Endothelial cell of umbilical vein (primary cell): ENCODE measurements around the gene DNAH6. TPM values are rescaled to one million over a fixed set of nuclear protein-coding genes. Genes with fewer than 3 reads are reported as not detected.

Experiments
- BruUV-seq: library from RNA; stranded (reverse); fragments of 400-500 nt; replicated peaks from 2 replicates; lab custom pipeline; 2021; lab: Mats Ljungman, UMichigan
- CTCF ChIA-PET: fragments of 300-600, 350-600 bp; sonication (Branson Sonifier 250); formaldehyde crosslinking; loops from one replicate; lab custom pipeline; 2021; ENCODE audit warnings: antibody characterized with exemption, inconsistent platforms; lab: Charles Lee
- POLR2A ChIA-PET: fragments of 300-600, 350-600 bp; sonication (Branson Sonifier 250); formaldehyde crosslinking; loops from one replicate; lab custom pipeline; 2021; ENCODE audit warnings: antibody characterized with exemption, inconsistent platforms; lab: Charles Lee
- DNase-seq: peaks from one replicate; pipeline ENCODE4 v3.0.0-alpha.2; 2011; ENCODE audit warnings: low read depth, low spot score
- FAIRE-seq: peaks from 2 replicates; lab custom pipeline; 2011; peaks lifted over from hg19 to GRCh38; lab: Jason Lieb, UNC
- H2AFZ ChIP-seq: 2 replicates; pipeline ENCODE4 v1.6.0; 2012; ENCODE audit warnings: low read depth, low read length, control low read depth, inconsistent platforms
- H3K27ac ChIP-seq: 2 replicates; pipeline ENCODE4 v1.5.1; 2011; ENCODE audit warnings: low read depth, mild to moderate bottlenecking, control low read depth, low read length, moderate library complexity; ENCODE audit not compliant: insufficient read depth
- H3K27me3 ChIP-seq, 2 experiments: 2 replicates each; pipeline versions ENCODE4 v1.6.0 to v1.6.1; 2011; ENCODE audit warnings: low read length in 2 of 2, mixed read lengths in 1 of 2; ENCODE audit not compliant: control insufficient read depth in 2 of 2, insufficient read depth in 2 of 2
- H3K36me3 ChIP-seq, 2 experiments: 2 replicates in 1 of 2; 3 replicates in 1 of 2; pipeline ENCODE4 v1.5.1; 2011; ENCODE audit warnings: low read length in 2 of 2, mild to moderate bottlenecking in 1 of 2, moderate library complexity in 1 of 2; ENCODE audit not compliant: control insufficient read depth in 2 of 2, insufficient read depth in 2 of 2; ENCODE audit errors: extremely low read depth in 1 of 2
- H3K4me1 ChIP-seq: 3 replicates; pipeline ENCODE4 v1.5.1; 2011; ENCODE audit warnings: mild to moderate bottlenecking, low read length; ENCODE audit not compliant: control insufficient read depth, insufficient read depth; ENCODE audit errors: extremely low read depth
- H3K4me2 ChIP-seq: 2 replicates; pipeline ENCODE4 v1.6.1; 2011; ENCODE audit warnings: low read length, control low read depth, mixed read lengths; ENCODE audit not compliant: insufficient read depth
- H3K4me3 ChIP-seq, 3 experiments: fragments of 200-600 bp in 1 of 3; sonication (generic), shearing (Covaris generic) in 1 of 3; replicated peaks in 1 of 3; 2 replicates each; pipeline ENCODE4 v1.5.1; 2011 to 2016; ENCODE audit warnings: control low read depth in 3 of 3, low read length in 3 of 3, mild to moderate bottlenecking in 2 of 3, inconsistent platforms in 1 of 3, low read depth in 1 of 3, moderate library complexity in 1 of 3; ENCODE audit not compliant: insufficient read depth in 1 of 3
- H3K79me2 ChIP-seq: 2 replicates; pipeline ENCODE4 v1.6.0; 2012; ENCODE audit warnings: low read length, inconsistent platforms; ENCODE audit not compliant: control insufficient read depth, insufficient read depth
- H3K9ac ChIP-seq: replicated peaks from 2 replicates; pipeline ENCODE3; 2011; ENCODE audit warnings: low read length, control low read depth; ENCODE audit not compliant: insufficient read depth; ENCODE audit errors: extremely low read depth
- H3K9me1 ChIP-seq: replicated peaks from 3 replicates; pipeline ENCODE4 v1.6.0; 2011; ENCODE audit warnings: mild to moderate bottlenecking, low read length; ENCODE audit not compliant: control insufficient read depth, insufficient read depth; ENCODE audit errors: extremely low read depth
- H3K9me3 ChIP-seq: replicated peaks from 2 replicates; pipeline ENCODE4 v1.5.1; 2012; ENCODE audit warnings: low read length, inconsistent platforms; ENCODE audit not compliant: control insufficient read depth, insufficient read depth
- H4K20me1 ChIP-seq: replicated peaks from 2 replicates; pipeline ENCODE3; 2011; ENCODE audit warnings: mild to moderate bottlenecking, low read length; ENCODE audit not compliant: control insufficient read depth, insufficient read depth; ENCODE audit errors: extremely low read depth
- EZH2 ChIP-seq: IDR thresholded peaks from 2 replicates; pipeline ENCODE4 v1.6.1; 2012; ENCODE audit warnings: borderline replicate concordance, low read depth, mild to moderate bottlenecking, moderate library complexity, low read length, inconsistent platforms; ENCODE audit not compliant: severe bottlenecking
- FOS ChIP-seq: IDR thresholded peaks from 2 replicates; pipeline ENCODE4 v1.6.1; 2011; ENCODE audit warnings: mild to moderate bottlenecking, low read length, moderate library complexity, borderline replicate concordance; ENCODE audit not compliant: insufficient read depth
- GATA2 ChIP-seq: IDR thresholded peaks from 2 replicates; pipeline ENCODE4 v1.7.0; 2011; ENCODE audit warnings: low read depth, mild to moderate bottlenecking, moderate library complexity, mixed read lengths, low read length; ENCODE audit not compliant: insufficient read length, insufficient read depth
- JUN ChIP-seq: IDR thresholded peaks from 2 replicates; pipeline ENCODE4 v1.6.1; 2011; ENCODE audit warnings: borderline replicate concordance, low read depth; ENCODE audit not compliant: insufficient read length, insufficient read depth
- MYC ChIP-seq: IDR thresholded peaks from one replicate; pipeline ENCODE4 v1.6.1; 2011; ENCODE audit warnings: mild to moderate bottlenecking, low read depth, low read length
- POLR2A ChIP-seq: IDR thresholded peaks from 2 replicates; pipeline ENCODE4 v1.6.1; 2012; ENCODE audit warnings: low read depth, mild to moderate bottlenecking, control low read depth, low read length
- POLR2AphosphoS5 ChIP-seq: IDR thresholded peaks from 2 replicates; pipeline ENCODE4 v1.6.1; 2012; ENCODE audit warnings: low read depth, mild to moderate bottlenecking, control low read depth, low read length, moderate library complexity; ENCODE audit not compliant: insufficient read depth
- dilution Hi-C: fragments of 300-500 bp; cut with MboI; formaldehyde crosslinking; loops from one replicate; pipeline ENCODE4 v1.15.0; 2019; ENCODE audit warnings: low sequenced_read_pairs; ENCODE audit not compliant: extremely low pct_ligation_motif_present
- intact Hi-C: fragments of 100-400 bp; cut with micrococcal nuclease; formaldehyde crosslinking; loops from one replicate; pipeline ENCODE4 v1.10.0; 2022
- polyA plus RNA-seq, 4 experiments: library from polyadenylated mRNA; depleted of rRNA in 3 of 4; stranded (reverse) in 3 of 4; unstranded in 1 of 4; fragments of >200 nt; gene quantifications; 2 replicates each; pipeline versions ENCODE4 v1.2.1 to v1.2.3, GENCODE V29; 2011 to 2012; ENCODE audit warnings: missing spikeins in 1 of 4
- total RNA-seq: library from RNA; stranded (reverse); gene quantifications from 2 replicates; pipeline ENCODE4 v1.2.3, GENCODE V29; 2021
- TF ChIP-seq, protein P1 (sequence below): IDR thresholded peaks from 2 replicates; pipeline ENCODE4 v1.6.1; 2011; ENCODE audit not compliant: insufficient read depth, insufficient read length
- TF ChIP-seq, protein P2 (sequence below), 2 donors: IDR thresholded peaks; 1 replicate in 1 of 2; 2 replicates in 1 of 2; pipeline ENCODE4 v1.5.1; 2011; ENCODE audit warnings: low read length in 2 of 2, mild to moderate bottlenecking in 2 of 2, moderate library complexity in 2 of 2, control low read depth in 1 of 2, inconsistent platforms in 1 of 2, low read depth in 1 of 2; ENCODE audit not compliant: insufficient read depth in 1 of 2; ENCODE audit errors: extremely low read depth in 1 of 2

DNAH6 gene
- total and polyA plus RNA-seq, 2 donors (not counting 3 experiments of a cell fraction or from before 2014, with no cell fraction given), result 0.24 TPM; not detected in 1

DNA sequence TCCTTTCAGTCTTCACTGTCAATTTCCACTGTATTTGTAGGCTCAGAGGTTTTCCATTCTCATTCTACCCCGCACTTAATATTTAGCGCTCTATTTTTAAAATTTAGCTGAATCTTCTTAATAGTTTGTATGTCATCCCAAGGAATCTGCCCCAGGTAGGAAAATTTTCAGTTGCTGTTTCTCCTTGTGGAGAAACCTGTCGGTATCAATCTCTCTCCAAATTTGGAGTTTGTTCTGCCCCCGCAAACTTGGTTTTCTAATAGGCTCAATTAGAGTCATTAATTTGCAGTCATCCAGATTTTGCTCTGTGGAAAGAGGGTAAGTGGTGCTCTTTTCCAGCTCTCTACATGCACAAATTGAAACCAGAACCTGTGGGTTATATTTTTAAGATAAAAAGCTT lies 87.6 kb downstream of the DNAH6 start:
- H3K4me1 ChIP-seq, result no peaks in the 10 kb centered on the region
- intact Hi-C loops (no loop called here), dilution Hi-C loops (no loop called here)
- no peak overlapping the region for H3K27ac ChIP-seq
- CTCF ChIA-PET, result interaction anchor here (0.8 kb wide), 1 partner anchor 28 kb away, joined by 3 read pairs; no protein-coding TSS in a partner anchor
- FAIRE-seq (no peak), DNase-seq (no peak)
- no TSS peak for BruUV-seq
- no peak overlapping the region for H2AFZ ChIP-seq
- H3K27me3 ChIP-seq, result no peaks in the 10 kb centered on the region
- no peaks in the 10 kb centered on the region for H3K9me3 ChIP-seq
- H3K4me3 ChIP-seq, result no peak overlapping the region
- TF ChIP-seq, protein P1, sequence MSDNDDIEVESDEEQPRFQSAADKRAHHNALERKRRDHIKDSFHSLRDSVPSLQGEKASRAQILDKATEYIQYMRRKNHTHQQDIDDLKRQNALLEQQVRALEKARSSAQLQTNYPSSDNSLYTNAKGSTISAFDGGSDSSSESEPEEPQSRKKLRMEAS, result no peak
- H3K4me2 ChIP-seq, result no peak overlapping the region
- no peaks in the 10 kb centered on the region for H3K9me1 ChIP-seq
- H4K20me1 ChIP-seq, result no peaks in the 10 kb centered on the region
- no peaks in the 10 kb centered on the region for H3K79me2 ChIP-seq
- no peak overlapping the region for H3K9ac ChIP-seq
- POLR2A ChIA-PET, result no interaction called here
- H3K36me3 ChIP-seq, result no peaks in the 10 kb centered on the region

DNA sequence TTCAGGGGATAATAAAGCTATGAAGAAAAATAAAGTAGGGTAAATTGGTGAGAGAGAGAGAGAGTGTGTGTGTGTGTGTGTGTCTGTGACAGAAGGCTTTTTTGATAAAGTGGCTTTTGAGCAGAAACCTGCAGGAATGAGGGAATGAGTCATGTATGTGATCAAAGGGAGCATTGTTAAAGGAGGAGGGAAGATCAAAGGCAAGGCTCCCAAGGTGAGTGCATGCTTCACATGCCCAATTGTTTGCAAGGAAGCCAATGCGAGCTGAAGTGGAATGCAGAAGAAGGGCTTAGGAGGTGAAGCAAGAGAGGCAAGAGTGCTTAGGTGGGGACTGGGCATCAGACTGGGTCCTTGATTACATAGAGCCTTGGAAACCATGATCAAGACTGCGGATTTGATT lies 96.8 kb downstream of the DNAH6 start:
- CTCF ChIA-PET, result no interaction called here
- intact Hi-C loops, result no loop called here

More for the DNA sequence above, 96.8 kb downstream of the DNAH6 start:
- dilution Hi-C loops, result no loop called here
- Histone ChIP-seq H3K79me2 (no peaks in the 10 kb centered on the region), H3K4me1 (no peaks in the 10 kb centered on the region), H3K4me2 (no peak overlapping the region), H3K4me3 (no peak overlapping the region), H3K9me1 (no peaks in the 10 kb centered on the region), H2AFZ (no peak overlapping the region), H4K20me1 (no peaks in the 10 kb centered on the region), H3K9me3 (no peaks in the 10 kb centered on the region), H3K27ac (no peak overlapping the region), H3K36me3 (no peaks in the 10 kb centered on the region), H3K27me3 (no peaks in the 10 kb centered on the region), H3K9ac (no peak overlapping the region)
- POLR2A ChIA-PET, result no interaction called here
- DNase-seq, result no peak
- TF ChIP-seq EZH2, result no peak
- TF ChIP-seq JUN, result no peak
- TF ChIP-seq, protein P2, sequence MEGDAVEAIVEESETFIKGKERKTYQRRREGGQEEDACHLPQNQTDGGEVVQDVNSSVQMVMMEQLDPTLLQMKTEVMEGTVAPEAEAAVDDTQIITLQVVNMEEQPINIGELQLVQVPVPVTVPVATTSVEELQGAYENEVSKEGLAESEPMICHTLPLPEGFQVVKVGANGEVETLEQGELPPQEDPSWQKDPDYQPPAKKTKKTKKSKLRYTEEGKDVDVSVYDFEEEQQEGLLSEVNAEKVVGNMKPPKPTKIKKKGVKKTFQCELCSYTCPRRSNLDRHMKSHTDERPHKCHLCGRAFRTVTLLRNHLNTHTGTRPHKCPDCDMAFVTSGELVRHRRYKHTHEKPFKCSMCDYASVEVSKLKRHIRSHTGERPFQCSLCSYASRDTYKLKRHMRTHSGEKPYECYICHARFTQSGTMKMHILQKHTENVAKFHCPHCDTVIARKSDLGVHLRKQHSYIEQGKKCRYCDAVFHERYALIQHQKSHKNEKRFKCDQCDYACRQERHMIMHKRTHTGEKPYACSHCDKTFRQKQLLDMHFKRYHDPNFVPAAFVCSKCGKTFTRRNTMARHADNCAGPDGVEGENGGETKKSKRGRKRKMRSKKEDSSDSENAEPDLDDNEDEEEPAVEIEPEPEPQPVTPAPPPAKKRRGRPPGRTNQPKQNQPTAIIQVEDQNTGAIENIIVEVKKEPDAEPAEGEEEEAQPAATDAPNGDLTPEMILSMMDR (IDR thresholded peaks at IDR 0.05; ENCODE audit: extremely low read depth in 1 of 2, insufficient read depth in 1 of 2, low read depth in 1 of 2, low read length in 2 of 2), result no peak
- no peak for TF ChIP-seq POLR2A
- TF ChIP-seq POLR2AphosphoS5, result no peak
- TF ChIP-seq GATA2, result no peak
- TF ChIP-seq, protein P1, result no peak
- no peak for TF ChIP-seq MYC
- no peak for TF ChIP-seq FOS
- no TSS peak for BruUV-seq
- no peak for FAIRE-seq
